Colon (tissue), 2 donors: ENCODE data around the gene PKIB.
"Not testable (repeated sequence)": the region's sequence is repeated elsewhere in the genome, so short reads cannot be mapped to it uniquely, and the experiment has no call there.

Source experiments
- FAIRE-seq: peaks from 2 replicates; lab custom pipeline; 2012; peaks lifted over from hg19 to GRCh38; lab: Jason Lieb, UNC
- donor health status: control.
- donor health status: control.

PKIB gene

GRCh38 chr6:122712093-122712447, 101.9 kb downstream of the PKIB start:
- no peak for FAIRE-seq

DNA sequence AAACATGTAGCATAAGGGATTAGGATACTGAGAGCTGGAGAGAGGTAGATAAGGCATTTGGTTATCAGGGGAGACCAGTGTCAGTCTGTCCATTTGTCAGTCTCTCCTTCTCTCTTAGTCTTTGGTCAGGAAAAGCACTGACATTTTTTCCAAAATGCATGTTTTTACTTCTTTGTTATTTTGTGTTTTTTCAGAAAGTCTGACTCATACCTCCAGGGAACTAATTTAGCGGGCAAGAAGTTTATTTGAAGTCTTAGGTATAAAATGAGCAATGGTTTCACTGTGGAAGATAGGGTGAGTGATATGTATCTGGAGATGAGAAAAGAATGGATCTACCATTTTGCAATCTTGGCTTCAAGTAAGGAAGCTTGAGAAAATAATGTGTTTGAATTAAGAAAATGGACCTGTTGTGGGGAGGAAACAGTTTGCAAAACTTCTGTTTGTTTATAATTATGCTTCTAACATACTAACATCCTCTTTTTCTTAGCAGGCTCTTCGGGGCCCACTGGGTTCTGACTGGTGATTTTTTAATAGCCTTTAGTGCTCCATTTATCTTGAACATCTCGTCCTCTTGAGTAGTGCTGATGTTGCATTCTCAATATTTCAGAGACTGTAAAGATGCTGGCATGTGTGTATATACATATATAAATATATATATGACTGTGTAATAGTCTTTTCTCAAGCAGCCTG, 102.4 kb downstream of the PKIB start:
- no peak for FAIRE-seq

GRCh38 chr6:122713138-122713537, 102.9 kb downstream of the PKIB start:
- FAIRE-seq: no peak

GRCh38 chr6:122714059-122714458, 103.9 kb downstream of the PKIB start:
- no peak for FAIRE-seq

GRCh38 chr6:122715725-122716124, 105.5 kb downstream of the PKIB start:
- FAIRE-seq: no peak

DNA sequence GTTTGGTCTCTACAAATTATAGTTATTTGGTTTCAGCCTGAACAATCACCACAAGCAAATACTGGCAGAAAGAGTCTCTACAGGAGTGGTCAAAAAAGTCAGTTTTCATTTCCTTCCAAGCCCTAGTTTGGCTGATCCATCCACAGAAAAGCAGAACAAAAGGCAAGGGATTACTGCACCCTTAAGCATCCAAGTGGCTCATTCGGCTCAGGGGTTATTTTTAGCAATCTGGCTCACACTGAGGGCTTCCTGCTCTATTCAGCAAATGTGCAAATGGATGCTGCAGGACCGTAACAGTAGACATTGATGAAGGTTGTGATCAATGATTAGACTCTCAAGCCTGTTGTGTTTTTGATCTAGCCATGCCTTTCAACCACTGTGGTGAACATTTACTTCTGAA, 107.1 kb downstream of the PKIB start:
- no peak for FAIRE-seq

- FAIRE-seq: no peak
Observed at GRCh38 chr6:122718616-122719015, 108.4 kb downstream of the PKIB start.

DNA sequence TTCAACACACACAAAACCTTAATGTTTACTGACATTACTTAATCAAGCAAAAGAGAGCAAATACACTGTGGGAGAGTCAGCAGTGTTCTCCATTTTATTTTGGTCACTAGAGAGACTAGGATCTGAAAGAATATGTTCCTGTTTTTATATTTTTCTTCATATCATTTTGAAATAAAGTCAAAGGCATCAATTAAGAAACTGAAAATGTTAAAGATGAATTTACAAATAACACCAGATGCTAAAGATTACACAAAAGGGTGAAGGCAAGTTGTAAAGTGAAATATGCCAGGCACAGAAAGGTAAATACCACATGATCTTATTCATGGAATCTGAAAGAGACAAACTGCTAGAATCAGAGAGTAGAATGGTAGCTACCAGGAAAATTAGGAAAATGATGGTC, 109.0 kb downstream of the PKIB start:
- no peak for FAIRE-seq

DNA sequence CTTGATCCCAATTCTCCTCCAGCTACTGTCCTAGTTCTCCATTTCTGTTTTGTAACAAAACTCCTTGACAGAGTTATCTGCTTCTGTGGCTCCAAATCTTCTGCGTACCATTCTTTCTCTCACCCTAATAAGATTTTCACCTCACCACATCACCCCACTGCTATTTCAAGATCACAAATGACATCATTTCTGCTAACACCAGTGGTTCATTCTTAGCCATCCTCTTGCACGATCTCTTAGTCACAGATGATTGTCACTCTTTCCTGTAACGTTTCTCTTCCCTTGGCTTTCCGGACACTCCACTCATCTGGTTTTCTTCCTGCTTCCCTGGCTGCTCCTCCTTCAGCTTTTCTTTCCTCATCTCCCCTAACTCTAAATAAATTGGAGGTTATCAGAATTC, 112.5 kb downstream of the PKIB start:
- no peak for FAIRE-seq

- no peak for FAIRE-seq
Observed at GRCh38 chr6:122726649-122727048, 116.4 kb downstream of the PKIB start.

DNA sequence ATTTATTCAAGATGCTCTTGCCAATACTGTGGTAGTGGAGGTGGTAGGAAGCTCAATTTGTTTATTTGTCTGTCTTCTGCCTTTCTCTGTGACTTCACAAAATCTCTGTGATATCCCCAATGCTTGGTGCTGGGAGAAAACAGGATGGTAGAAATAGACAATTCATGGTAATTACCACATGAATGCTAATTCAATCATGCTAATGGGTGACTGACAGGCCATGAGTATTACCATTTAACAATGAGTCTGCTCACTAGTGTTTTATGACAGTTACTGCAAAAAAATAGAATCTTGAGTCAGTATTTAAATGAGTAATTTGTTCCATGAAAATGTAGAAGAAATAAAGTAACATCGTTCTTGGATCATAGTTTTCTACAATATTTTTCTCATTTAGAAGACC, 117.0 kb downstream of the PKIB start:
- no peak for FAIRE-seq

DNA sequence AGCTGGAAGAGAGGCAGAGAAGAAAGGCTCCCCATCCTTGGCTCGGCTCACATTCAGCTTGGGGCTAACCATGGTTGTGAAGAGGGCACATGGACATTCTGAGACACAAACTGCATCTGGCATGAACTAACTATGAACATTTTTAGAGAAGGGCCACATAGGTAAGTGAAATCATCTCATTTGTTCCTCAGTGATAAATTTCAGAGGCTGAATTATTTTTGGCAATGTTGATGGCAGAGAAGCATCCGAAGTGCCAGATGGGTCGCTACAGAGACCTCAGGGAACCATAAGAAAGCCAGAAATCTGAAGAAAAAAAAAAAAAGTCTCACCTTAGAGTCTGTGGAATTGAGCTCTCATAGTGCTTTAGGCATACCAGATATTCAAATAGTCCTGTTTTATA, 120.1 kb downstream of the PKIB start:
- no peak for FAIRE-seq

- no peak for FAIRE-seq
Observed at GRCh38 chr6:122730775-122731386, 120.7 kb downstream of the PKIB start.

GRCh38 chr6:122733259-122733658, 123.1 kb downstream of the PKIB start:
- no peak for FAIRE-seq

DNA sequence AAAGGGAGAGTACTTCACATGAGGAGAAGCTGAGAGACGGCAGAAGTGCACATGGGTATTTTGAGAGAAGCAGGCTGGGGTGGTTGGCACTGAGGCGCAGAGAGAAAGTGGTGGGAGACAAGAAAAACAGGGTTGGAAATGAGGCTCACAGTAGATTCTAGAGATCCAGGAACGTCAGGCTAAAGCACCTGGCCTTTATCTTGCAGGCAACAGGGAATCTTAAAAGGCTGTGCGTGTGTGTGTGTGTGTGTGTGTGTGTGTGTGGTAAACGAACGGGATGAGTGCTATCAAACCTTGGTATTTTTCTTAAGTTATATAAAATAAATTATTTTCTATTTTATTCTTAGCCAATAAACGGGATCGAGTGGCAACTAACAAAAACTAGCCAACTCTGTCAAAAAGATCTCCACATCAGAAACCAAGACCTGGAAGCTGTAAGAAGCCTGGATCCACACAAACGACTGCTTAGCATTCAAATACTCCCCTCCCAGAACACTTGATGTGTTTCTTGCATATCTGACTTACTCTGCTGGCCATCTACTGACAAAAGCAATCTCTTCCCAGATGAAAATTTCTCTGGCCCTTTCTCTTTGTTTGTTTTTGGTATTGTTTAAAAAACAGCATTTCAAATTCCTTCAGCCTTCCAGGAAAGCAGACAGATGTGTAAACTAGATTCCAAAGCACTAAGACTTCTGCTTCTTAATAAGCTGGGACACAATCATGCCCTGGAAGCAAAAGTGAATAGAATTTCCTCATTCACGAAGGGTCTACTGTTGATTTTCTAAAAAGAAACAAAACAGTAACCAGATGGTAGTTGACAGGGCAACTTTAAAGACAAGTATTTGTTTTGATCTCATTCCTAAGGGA, 124.6 kb downstream of the PKIB start:
- FAIRE-seq: no peak

DNA sequence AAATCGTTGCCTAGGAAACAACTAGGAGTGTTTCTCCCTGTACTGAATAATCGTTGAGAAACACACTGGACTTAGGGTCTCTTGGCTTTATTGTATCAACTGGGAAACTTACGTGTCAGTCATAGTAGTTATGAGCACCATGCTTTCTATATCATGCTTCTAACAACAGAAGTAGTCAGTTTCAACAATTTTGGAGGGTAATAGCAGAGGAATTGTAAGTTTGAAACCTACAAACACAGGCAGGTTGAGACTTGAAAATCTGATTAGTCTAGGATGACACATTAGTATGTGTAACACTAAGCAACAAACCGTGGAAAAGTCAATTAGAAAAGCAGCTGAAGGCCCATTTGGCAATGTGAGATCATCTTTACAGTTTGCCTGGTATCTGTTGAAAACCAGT, 125.4 kb downstream of the PKIB start:
- no peak for FAIRE-seq

- no peak for FAIRE-seq
Observed at GRCh38 chr6:122736163-122736562, 126.0 kb downstream of the PKIB start.

- FAIRE-seq: no peak
Observed at GRCh38 chr6:122736616-122737015, 126.4 kb downstream of the PKIB start.

GRCh38 chr6:122740091-122740490, 129.9 kb downstream of the PKIB start:
- FAIRE-seq: no peak

DNA sequence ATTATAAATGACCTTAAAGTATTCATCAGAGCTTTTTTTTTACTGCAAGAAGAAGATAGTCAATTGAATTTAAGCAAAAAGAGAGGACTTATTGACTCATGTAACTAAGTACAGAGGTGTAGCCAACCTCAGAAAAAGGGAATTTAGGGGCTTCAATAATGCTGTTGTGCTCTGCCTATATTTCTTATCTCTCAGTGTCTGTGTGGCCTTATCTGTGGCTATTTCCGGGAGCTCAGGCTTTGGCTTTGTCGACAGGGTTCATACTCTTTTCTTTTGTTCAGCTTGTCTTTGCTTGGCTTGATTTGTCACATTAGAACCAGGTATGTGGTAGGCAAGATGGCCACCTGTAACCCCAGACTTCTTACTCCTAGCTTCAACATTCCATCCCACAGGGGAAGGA, 130.7 kb downstream of the PKIB start:
- no peak for FAIRE-seq

DNA sequence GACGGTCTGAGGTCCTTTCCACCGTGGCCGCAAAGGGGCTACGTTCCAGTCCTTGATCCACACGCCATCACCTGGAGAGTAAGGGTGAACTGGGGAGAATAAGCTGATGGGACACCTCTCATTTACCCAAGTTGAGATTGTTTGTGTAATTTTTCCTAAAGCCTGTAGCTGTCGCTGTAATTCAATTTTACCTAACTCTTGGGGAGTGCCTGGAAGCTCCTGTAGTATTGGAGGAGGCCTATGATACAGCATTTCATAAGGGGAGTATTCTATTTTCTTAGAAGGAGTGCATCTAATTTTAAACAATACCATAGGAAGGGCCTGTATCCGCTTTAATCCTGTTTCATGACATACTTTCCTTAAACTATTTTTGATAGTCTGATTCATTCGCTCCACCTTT, 134.0 kb downstream of the PKIB start:
- FAIRE-seq: not testable (repeated sequence)

DNA sequence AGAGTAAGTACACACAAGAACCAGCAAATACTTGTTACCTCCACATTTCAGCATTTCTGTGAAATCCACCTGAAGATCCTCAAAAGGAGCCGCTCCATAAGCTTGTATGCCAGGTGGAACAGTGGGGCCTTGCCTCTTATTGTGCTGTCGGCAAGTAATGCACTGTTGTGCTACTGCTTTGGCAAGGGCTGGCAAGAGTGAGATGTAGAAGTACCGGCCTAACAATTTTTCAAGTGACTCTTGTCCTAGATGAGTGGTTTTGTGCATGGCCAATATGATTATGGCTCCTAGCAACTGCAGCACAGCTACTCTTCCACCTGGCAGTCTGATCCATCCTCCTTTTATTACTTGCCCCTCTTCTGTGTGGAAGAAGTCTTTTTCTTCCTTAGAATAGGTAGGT, 134.7 kb downstream of the PKIB start:
- not testable (repeated sequence) for FAIRE-seq

DNA sequence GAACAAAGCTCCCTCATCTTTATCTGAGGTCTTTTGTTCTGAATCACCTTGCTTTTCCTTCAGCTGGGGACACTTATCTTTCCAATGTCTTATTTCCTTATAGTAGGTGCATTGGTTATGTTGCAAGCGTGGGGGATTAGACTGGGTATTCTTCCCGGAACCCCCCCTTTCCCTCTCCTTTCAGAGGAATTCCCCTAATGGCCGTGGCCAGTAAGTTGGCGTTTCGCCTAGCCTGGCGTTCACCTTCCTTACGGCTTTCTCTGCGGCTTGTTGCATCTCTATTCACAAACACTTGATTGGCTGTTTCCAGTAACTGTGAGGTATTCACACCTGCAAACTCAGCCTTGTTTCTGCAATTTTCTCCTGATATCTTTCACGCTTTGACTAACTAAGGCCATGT, 136.5 kb downstream of the PKIB start:
- FAIRE-seq: no peak
